ENCODE measurements around the gene SIGLEC11.

Gene SIGLEC11

DNA sequence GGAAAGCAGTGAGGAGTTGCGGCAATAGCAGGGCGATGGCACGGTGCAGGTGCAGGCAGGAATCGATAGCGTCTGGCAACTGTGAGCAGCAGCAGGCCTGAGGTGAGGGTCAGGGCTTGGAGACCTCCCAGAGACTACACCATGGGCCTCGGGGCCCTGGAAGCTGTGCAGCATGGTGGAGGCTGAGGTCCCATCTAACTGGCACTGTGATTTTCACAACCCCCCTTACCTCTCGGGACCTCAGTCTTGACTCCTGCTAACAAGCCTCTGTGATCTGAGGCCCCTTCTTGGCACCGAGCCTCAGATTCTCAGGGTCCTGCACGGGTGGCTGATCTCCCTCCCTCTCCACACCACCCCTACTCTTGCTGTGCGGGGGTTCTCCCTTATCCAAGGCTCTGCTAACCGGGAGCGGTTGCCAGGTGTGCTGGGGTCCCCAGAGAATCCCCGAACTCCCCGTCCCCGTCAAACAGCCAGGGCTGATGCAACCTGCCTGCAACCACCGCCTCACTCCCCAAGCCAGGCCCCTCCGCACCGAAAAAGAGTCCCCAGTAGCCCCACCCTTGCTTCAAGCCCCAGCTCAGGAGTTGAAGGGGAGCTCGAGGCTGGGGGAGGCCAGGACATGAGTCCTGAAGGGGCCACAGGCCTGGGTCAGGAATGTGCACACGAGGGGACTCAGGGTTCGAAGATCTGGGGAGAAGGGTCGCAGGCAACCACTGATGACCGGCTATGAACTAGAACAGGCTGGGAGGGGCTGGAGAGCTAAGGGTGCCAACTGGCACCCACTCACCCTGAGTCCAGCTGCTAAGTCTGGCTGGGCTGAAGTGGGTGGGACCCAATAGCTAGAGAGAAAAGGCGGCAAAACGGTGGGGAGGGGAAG lies 36.7 kb downstream of the SIGLEC11 start:
- no peak for DNase-seq

DNA sequence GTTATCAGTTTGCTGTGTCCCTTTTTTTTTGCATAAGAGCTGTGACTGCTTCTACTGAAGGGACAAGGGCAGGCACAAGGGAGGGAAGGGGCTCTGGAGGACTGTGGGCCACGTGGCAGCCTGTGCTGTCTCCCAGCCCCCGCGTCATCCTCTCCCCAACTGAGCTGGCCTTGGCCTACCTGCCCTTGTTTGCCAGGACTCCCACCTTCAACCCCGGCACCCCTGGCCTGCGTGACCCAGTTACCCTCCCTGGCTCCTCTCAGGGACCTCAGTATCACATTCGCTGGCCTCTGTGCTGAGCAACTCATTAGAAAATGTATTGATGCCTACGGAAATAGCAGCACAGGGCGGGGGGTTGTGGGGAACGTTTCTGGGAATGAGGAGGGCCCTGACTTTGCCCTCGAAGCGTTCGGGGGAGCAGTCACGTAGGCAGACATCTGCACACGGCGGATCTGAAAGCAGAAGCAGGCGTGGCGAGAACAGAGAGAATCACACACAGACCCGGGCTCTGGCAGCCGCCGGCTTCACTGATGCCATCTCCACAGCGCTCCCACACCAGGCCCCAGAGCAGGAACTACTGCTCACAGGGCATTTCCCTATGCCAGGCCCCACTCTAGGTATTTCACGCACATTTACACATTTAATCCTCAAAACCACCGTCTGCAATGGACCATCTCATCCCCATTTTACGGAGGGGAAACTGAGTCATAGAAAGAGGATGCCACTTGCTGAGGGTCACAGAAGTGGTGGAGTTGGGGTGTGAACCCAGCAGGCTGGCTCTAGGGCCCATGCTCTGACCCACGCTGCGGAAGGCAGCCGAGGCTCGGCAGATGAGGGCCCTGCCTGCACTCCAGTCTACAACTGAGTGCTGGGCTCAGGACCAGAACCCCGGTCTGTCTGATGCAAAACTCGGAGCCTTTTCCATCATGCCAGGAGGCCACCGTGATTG lies 37.6 kb downstream of the SIGLEC11 start:
- DNase-seq, result no peak

DNA sequence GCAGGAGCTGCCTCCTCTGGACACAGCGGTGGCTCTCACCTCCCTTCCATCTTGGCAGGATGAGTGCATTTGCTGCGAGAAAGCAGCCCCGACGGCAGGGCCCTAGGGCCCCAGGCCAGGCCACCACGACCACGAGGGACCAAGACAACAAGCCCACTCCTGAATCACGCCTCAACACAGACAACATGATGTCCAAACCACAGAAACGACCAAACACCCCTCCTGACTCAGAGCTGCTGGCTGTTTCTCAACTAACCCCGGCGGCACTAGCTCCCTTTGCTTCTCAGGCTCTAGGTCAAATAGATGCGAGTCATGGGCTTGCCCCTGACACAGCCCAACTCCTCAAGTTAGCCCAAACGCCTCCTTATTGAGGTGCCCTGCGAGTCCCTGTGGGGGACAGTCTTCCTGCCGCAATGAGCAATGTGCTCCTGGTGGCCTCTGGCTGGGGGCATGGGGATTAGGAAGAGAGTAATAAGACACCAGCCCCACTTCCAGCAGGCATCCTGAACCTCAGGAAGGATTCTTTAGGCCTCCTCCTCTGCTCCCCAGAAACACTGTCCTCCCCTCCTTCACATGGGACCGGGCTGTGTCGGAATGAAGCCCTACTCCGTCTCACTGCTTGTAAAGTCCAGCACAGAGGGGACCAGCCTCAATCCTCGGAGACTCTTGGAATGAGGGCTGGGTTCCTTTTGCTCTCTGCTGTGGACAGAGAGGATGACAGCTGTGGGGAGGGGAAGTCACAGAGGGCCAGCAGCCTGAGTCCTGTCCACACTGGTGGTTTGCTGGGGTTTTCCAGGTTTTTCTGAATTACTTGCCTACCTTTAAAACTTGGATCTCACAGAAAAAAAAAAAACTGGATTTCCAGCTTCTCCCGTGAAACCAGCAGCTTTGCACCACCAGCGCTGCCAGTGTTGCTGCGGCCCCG lies 38.8 kb downstream of the SIGLEC11 start:
- no peak for DNase-seq

DNA sequence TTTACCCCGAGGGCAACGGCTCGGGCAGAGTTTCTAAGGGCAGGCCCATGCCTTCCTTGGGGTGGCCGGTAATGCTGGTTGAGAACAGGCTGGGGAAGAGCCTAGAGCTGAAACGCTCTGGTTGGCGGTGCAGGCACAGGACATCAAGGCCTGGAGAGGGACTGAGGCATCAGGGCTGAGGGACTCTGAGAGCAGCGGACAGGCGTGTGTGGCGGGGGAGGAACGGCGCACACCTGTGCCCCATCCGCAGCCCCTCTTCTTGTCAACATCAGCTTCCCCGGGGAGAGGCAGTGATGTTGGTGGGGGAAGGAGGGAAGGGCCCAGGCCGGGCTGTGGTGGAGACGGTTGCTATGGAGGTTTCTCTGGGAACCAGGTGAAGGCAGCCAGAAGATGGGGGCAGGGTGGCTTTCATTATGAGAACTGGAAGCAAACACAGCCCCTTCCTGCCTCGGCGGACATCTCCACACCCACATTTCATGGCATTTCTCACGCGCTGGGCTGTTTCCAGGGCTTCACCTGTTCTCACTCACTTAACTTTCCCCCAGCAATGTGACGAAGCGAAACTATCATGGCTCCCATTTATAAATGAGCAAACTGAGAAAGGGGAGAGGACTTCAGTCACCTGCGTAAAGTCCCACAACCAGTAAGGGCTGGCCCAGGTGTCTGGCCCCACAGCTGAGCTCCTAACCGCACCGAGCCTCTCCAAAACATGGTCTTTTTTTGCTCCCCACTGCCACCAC lies 40.2 kb downstream of the SIGLEC11 start:
- DNase-seq, result no peak

DNA sequence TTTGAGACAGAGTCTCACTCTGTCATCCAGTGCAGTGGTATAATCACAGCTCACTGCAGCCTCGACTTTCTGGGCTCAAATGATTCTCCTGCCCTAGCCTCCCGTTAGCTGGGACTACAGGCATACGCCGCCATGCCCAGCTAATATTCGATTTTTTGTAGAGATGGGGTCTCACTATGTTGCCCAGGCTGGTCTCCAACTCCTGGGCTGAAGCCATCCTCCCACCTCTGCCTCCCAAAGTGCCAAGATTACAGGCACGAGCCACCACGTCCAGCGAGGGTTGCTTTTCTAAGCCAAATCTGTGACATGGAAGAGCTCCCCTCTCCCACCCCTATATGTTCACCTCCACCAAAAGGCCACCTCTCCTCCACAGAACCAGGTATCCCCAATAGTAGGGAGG lies 42.9 kb downstream of the SIGLEC11 start:
- DNase-seq, result no peak

DNA sequence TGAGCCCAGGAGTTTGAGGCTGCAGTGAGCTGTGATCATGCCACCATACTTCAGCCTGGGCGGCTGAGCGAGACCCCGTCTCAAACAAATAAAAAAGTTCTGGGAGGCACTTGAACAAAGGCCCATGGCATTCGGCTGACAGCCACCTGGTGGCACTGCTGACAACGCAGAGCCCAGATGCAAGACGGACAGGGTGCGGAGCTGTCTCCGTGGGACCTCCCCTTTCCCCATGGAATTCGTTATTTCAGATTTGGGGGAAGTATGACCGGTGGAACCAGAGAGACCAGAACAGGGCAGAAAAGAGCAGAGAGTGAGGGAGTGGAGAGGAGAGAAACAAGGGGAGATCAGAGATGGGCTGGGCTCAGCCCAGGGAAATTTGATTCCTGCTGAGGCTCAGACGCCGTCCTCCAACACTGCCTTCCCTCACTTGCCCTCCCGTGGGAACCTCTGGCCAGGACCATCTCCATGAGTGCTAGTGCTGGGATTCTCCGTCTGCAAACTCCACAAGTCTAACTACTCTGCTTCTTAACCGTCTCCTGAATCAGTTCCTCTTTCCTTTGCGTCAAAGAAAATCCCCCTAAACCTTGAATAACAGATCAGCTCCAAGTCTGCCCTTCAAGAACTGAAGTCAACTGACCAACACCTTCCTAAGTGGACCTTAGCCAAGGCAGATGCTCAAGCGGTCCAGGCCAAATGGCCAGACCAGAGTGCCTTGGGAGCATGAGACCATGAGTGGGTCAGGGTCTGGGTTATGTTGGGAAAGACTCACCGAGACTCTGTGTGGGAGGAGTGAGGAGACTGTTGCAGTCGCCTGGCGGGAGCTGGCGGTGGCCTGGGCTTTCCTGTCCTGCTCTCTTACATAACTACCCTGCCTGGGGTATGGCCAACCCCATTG lies 43.9 kb downstream of the SIGLEC11 start:
- no peak for DNase-seq

DNA sequence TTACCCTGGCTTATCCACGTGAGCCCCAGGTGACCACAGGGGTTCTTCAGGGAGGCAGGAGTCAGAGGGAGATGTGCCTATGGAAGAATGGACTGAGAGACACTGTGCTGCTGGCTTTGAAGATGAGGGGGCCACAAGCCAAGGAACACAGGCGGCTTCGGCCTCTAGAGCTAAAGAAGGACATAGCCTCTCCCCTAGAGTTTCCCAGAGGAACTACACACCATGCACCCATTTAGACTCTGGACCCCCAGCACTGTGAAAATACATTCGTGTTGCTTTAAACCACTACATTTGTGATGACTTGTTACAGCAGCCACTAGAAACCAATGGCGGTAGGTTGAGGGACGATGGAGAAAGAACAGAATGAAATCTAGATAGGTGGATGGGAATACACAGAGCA lies 45.7 kb downstream of the SIGLEC11 start:
- no peak for DNase-seq

DNA sequence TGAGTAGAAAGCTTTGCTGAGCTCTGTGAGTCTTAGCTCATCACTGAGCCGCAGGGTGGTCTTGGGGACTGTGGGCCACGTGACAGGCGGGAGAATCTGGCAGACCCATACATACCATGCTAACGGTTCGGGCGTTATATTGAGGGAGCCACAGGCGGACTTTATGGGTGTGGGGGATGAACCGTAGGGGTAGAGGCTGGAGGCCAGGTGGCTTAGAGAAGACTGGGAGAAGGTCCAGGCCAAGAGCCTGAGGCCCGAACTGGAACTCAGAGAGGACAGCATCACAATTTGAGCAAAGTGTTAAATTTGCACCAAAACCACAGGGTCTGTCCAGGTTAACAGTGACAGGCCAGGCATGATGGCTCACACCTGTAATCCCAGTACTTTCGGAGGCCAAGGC lies 47.3 kb downstream of the SIGLEC11 start:
- DNase-seq, result no peak

DNA sequence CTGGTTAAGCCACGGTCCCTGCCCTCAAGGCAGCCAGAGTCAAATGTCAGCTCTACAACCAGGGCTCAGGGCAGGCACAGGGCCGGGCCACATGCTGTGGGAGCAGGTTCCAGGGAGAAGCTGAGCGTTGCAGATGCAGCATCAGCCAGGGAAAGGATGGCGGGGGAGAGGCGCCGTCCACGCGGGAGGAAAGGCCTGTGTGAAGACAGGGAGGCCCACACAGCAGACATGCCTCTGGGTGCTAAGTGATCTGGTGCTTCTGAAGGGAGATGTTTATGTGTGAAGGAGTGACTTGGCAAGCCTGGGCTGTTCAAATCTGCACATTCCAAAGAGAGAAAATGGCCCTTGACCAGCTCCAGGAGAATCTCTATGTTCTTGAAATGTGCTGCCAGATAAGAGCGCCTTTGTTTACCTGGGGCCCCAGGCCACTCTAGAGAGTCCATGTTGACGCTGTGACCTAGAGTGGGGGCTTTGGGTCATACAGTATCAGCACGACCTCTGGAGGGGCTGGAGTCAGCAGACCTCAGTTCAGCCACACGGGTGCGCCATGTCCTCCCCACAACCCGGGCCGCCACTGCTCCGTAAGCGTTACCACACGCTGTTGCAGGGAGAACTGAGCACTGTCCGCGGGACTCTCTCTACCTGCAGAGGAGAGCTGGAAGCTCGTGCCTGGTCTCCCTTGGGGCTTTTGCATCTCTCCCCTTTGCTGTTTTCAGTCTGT lies 47.8 kb downstream of the SIGLEC11 start:
- no peak for DNase-seq

DNA sequence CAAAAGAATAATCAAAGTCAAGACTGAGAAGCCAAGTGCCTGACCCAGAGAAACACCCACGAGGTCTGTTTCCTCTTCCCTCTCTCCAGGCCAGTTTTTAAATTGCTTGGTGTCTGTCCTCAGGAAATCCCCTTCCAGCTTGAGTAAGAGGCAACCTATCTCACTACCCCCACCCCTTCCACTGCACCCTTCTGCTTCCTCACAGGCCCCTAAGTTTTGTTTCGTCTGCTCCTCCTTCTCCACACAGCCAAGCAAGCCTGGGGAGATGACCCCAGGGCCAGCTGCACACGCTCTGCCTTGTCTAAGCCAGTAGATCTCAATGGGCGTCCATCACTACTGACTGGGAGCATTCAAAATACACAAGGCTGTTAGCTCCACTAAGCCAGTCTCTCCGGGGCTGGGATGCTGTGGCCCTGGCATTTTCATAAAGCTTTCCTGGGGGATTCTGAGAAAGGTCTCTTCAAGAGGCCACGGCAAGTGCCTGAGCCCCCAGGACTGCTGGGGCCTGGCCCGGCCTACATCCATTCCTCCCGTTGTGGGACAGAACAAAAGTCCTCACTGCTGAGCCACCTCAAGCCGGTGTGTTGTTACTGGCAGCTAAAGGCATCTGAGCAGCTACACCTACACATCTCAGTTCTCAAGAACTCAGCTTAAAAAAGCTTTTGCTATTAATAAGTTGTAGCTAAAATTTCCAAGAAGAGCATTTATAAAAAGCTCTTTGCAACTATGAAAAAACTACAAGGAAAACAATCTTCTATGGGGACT lies 49.4 kb downstream of the SIGLEC11 start:
- no peak for DNase-seq

DNA sequence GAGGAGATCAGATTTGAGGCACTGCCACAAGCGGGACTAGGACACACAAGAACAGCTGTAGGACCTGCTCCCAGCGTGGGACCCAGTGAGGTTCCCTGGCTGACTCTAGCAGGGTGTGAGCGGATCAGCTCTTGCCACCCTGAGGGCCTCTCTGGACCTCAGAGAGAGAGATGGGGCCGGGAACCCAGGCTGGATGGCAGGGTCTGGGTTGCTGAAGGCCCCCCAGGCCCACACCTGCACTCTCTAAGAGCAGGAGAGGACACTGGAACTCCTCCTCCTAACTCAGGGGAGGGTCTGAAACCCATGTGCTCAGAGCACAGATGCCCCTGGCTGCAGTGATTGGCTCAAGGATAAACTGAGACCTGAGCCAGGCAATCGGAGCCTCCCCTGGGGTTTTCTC lies 50.8 kb downstream of the SIGLEC11 start:
- no peak for DNase-seq

DNA sequence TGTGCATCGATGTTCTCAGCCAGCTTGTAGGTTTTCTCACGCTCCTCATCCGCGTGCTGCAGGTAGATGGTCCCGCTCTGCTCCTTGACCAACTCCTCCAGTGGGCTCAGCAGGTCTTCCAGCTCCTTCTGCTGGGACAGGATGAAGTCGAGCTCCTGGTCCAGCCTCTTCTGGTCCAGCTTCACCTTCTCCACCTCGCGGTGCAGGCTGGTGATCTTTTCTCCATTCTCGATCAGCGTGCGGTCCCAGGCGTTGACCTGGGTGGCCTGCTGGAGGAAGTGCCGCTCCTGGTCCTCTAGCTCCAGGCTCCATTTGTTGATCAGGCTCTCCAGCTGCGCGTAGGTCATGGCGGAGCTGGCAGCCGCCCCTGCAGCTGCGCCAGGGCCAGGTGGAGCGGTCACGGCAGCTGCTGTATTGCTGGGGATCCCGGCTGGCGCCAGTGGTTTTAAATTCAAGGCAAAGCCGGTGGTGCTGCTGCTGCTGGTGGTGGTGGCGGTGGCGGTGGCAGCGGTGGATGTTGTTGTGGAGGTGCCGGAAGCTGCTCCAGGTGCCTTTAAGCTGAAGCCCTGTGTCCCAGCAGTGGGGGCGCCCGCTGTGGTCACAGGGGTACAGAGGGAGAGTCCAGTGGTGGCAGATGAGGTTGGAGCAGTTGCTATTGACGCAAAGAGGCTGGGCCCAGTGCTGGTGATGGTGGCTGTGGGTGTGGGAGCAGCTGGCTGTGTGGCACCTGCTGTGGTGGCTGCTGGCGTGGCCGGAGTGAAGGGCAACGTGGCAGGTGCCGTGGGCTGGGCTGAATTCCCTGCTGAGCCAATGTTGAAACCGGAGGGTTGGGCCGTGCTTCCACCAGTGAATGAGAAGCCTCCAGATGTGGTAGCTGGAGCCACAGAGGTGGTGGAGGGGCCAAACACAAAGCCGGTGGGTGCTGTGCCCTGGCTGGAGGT lies 52.2 kb downstream of the SIGLEC11 start:
- no peak for DNase-seq

DNA sequence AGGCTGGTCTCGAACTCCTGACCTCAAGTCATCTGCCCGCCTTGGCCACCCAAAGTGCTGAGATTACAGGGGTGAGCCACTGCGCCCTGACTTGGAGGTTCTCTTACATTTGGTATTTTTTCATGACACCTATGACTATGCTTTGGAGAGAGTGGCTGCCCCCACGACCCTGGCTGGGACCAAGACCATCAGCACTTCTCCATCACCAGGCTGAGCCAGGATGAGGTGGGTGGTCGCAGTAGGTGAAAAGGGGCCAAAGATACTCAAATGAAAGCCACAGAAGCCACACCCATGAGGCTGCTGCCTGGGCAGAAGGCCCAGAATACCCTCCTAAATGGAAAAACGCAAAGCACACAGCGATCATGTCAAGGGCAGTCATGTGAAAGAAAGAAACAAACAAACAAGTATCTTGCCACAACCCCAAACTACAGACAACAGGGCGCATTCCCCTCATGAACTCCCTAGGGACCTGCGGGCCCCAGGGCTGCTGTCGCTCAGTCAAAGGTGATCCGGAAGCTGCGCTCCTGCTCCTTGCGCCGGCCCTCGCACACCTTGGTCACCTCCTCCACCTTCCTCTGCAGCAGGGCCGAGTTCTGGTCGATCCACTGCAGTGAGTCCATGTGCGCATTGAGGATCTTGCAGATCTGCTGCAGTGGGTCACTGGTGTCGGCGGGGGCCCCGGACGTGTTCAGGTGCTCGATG lies 53.1 kb downstream of the SIGLEC11 start:
- DNase-seq, result no peak

DNA sequence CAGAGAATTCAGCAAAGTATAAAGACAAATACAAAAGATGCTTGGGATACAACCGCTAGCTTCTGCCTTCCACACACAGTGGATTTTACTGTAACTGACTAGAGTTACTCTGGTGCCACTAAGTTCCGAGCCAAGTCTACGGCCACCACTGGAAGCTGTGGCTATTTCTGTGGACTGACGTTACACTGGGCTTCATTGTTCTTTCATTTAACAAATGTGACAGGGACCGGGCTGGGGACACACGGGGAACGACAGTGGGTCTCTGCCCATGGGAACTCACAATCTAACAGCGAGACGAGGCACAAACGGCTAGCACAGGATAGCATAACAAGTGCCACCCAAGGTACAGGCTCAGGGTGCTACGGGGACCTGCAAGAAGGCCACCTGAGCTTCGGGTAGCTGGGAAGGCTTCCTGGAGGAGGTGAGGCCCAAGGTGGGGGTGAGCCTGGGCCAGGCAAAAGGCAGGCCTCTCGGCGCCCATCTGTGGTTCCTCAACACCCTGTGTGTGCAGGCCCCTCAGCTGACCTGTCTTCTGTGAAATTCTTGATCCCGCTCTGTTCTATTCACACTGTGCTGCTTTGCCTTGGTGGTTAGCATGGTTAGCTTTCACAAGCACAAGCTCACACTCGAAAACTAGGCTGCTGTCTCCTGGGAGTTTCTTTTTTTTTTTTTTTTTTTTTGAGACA lies 54.0 kb downstream of the SIGLEC11 start:
- no peak for DNase-seq

DNA sequence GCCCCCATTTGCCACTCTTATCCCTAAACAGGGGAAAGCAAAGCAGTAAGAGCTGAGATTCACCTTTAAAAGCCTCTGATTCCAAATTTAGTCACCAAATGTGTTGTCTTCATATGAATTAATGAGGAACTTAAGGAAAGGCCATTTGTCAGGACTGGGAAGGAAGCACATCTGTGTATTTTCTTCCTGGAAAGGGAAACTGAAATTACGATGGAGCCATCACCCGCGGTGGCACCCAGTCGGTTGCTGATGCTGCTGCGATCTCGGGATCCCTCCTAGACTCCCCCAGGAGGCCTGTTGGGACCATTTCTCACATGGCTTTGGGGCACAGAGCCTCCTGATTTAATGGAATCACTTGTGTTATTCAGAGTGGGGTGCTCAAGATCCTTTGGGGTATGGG lies 56.8 kb downstream of the SIGLEC11 start:
- DNase-seq, result no peak

Data from T1000 (cell line).